Activated CD4-positive, alpha-beta T cell treated with anti-CD3 and anti-CD28 coated beads, Interleukin-2, amount 10 ng/mL, durations not matched to agents 7 days and 5 days (primary cell): ENCODE data around the gene KCNA3. TPM values are rescaled to one million over a fixed set of nuclear protein-coding genes. Genes with fewer than 3 reads are reported as not detected.
A peak's percentile ranks its signal among the peaks of the same experiment; 100 is the strongest.

ENCODE experiments used
- CTCF ChIA-PET: fragments of 350-600 bp; sonication (Branson Sonifier 250); formaldehyde crosslinking; loops from one replicate; lab custom pipeline; 2021; ENCODE audit warnings: antibody characterized with exemption; lab: Charles Lee
- POLR2A ChIA-PET: fragments of 350-600 bp; sonication (Branson Sonifier 250); formaldehyde crosslinking; loops from one replicate; lab custom pipeline; 2021; ENCODE audit warnings: antibody characterized with exemption; lab: Charles Lee
- DNase-seq: peaks from one replicate; pipeline ENCODE4 v3.0.0-alpha.2; 2020
- H3K27ac Mint-ChIP-seq: one replicate; pipeline ENCODE4 v1.8.0; 2021; ENCODE audit warnings: mild to moderate bottlenecking, moderate library complexity, mixed read lengths
- H3K27me3 Mint-ChIP-seq: one replicate; pipeline ENCODE4 v1.8.0; 2021; ENCODE audit warnings: mixed read lengths
- H3K36me3 Mint-ChIP-seq: one replicate; pipeline ENCODE4 v1.8.0; 2021; ENCODE audit warnings: low read depth, mixed read lengths
- H3K4me1 Mint-ChIP-seq: one replicate; pipeline ENCODE4 v1.8.0; 2021; ENCODE audit warnings: mixed read lengths
- H3K4me3 Mint-ChIP-seq: one replicate; pipeline ENCODE4 v1.8.0; 2021; ENCODE audit warnings: mild to moderate bottlenecking, moderate library complexity, mixed read lengths
- H3K9me3 Mint-ChIP-seq: one replicate; pipeline ENCODE4 v1.8.0; 2021; ENCODE audit warnings: mixed read lengths
- total RNA-seq, 2 experiments: library from RNA; stranded (reverse); gene quantifications; one replicate each; pipeline ENCODE4 v1.2.3, GENCODE V29; 2021

The KCNA3 gene
- total RNA-seq, 2 experiments from 2014 or later: 67.0 to 73.3 TPM

- Mint-ChIP-seq H3K4me3 (no peak overlapping the region), H3K4me1 (peaks cover 3% of the 10 kb centered on the region), H3K36me3 (no peaks in the 10 kb centered on the region), H3K27me3 (peaks cover 2% of the 10 kb centered on the region), H3K9me3 (no peaks in the 10 kb centered on the region), H3K27ac (no peak overlapping the region)
- POLR2A ChIA-PET: no interaction called here
- CTCF ChIA-PET: interaction anchor here (0.7 kb wide), 1 partner anchor 28 kb away, joined by 3 read pairs; no protein-coding TSS in a partner anchor
- no peak for DNase-seq
These were observed 22.9 kb upstream of the KCNA3 start for GRCh38 chr1:110697606-110698005.

- ChIA-PET CTCF (no interaction called here), POLR2A (no interaction called here)
- no peaks in the 10 kb centered on the region for H3K36me3 Mint-ChIP-seq
- no peaks in the 10 kb centered on the region for H3K9me3 Mint-ChIP-seq
- H3K27me3 Mint-ChIP-seq: peaks cover 2% of the 10 kb centered on the region
- no peak for DNase-seq
- no peak overlapping the region for H3K4me3 Mint-ChIP-seq
- H3K4me1 Mint-ChIP-seq: peaks cover 3% of the 10 kb centered on the region
- H3K27ac Mint-ChIP-seq: no peak overlapping the region
These were observed 22.1 kb upstream of the KCNA3 start for GRCh38 chr1:110696818-110697217.

GRCh38 chr1:110690709-110691365 is 16.1 kb upstream of the KCNA3 start:
- Mint-ChIP-seq H3K27me3 (peaks cover 7% of the 10 kb centered on the region), H3K4me3 (no peak overlapping the region), H3K27ac (no peak overlapping the region), H3K36me3 (no peaks in the 10 kb centered on the region), H3K9me3 (no peaks in the 10 kb centered on the region), H3K4me1 (peaks cover 3% of the 10 kb centered on the region)
- no peak for DNase-seq
- ChIA-PET POLR2A (no interaction called here), CTCF (no interaction called here)

DNA sequence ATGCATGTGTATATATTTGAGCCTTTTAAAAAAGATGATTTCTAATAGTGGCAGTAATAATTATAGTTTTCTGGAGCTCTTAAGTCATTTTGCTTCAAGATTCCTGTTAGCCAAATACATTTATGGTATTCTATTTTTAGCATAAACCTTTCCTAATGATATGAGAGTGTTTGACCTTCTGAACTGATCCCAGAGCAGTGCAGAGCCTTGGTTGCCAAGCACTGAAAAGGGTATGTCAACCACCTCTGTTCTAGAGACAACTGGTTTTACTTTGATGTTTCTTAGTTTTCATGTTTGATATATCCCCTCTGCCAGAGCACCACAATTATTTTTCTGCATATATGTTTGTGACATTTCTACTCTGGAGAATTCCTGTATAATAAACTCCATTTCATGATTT is 15.1 kb upstream of the KCNA3 start:
- no peak overlapping the region for H3K27ac Mint-ChIP-seq
- H3K4me1 Mint-ChIP-seq: peaks cover 4% of the 10 kb centered on the region
- H3K36me3 Mint-ChIP-seq: no peaks in the 10 kb centered on the region
- CTCF ChIA-PET: no interaction called here
- DNase-seq: no peak
- H3K9me3 Mint-ChIP-seq: no peaks in the 10 kb centered on the region
- H3K4me3 Mint-ChIP-seq: no peak overlapping the region
- POLR2A ChIA-PET: no interaction called here
- H3K27me3 Mint-ChIP-seq: peaks cover 7% of the 10 kb centered on the region

DNA sequence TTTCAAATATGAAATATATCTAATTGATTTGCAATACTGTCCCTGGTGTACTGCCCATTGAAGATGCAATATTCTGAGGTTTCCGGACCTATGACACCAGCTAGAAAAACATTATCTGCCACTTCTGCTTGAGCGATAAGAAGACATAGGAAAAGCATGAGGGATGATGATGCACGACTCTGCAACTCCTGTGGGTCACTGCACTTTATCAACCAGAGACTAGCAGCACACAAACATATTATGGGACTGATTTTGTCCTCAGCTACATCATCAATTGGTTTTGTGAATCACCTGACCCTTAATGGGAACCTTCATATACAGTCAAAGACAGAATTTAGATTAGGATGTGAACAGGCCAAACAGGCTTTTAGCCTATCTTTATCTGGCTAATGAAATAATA is 13.8 kb upstream of the KCNA3 start:
- H3K9me3 Mint-ChIP-seq: no peaks in the 10 kb centered on the region
- DNase-seq: no peak
- H3K27ac Mint-ChIP-seq: no peak overlapping the region
- H3K4me3 Mint-ChIP-seq: no peak overlapping the region
- ChIA-PET CTCF (no interaction called here), POLR2A (no interaction called here)
- H3K27me3 Mint-ChIP-seq: peaks cover 7% of the 10 kb centered on the region
- peaks cover 4% of the 10 kb centered on the region for H3K4me1 Mint-ChIP-seq
- no peaks in the 10 kb centered on the region for H3K36me3 Mint-ChIP-seq

- H3K4me3 Mint-ChIP-seq: no peak overlapping the region
- H3K4me1 Mint-ChIP-seq: peaks cover 4% of the 10 kb centered on the region
- no peak for DNase-seq
- peaks cover 4% of the 10 kb centered on the region for H3K27me3 Mint-ChIP-seq
- CTCF ChIA-PET: no interaction called here
- no peaks in the 10 kb centered on the region for H3K36me3 Mint-ChIP-seq
- no peaks in the 10 kb centered on the region for H3K9me3 Mint-ChIP-seq
- POLR2A ChIA-PET: no interaction called here
- no peak overlapping the region for H3K27ac Mint-ChIP-seq
These were observed 12.5 kb upstream of the KCNA3 start for GRCh38 chr1:110687250-110687649.

- CTCF ChIA-PET: interaction anchor here (1.2 kb wide), 1 partner anchor 29 kb away, joined by 3 read pairs; no protein-coding TSS in a partner anchor
- Mint-ChIP-seq H3K27ac (no peak overlapping the region), H3K27me3 (peaks cover 4% of the 10 kb centered on the region), H3K4me1 (peaks cover 4% of the 10 kb centered on the region), H3K4me3 (no peak overlapping the region), H3K9me3 (no peaks in the 10 kb centered on the region), H3K36me3 (no peaks in the 10 kb centered on the region)
- peak; percentile 14 for DNase-seq
- POLR2A ChIA-PET: no interaction called here
These were observed 11.4 kb upstream of the KCNA3 start for GRCh38 chr1:110686188-110686587.

DNA sequence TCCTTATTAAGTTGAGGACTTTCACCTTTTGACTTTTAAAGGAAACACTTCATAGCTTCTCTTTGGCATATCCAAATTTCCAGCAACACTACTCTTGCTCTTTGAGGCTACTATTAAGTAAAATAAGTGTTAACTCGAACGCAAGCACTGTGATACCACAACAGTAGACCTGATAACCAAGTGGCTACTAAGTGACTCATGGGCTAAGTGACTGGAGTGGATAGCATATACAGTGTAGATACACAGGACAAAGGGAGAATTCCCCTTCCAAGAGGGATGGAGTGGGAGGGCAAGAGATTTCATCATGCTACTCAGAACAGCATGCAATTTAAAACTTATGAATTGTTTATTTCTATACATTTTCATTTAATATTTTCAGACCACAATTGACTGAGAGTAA is 9.8 kb upstream of the KCNA3 start:
- no peak for DNase-seq
- ChIA-PET CTCF (no interaction called here), POLR2A (no interaction called here)
- Mint-ChIP-seq H3K27me3 (no peaks in the 10 kb centered on the region), H3K36me3 (peaks cover 7% of the 10 kb centered on the region), H3K4me3 (no peak overlapping the region), H3K9me3 (no peaks in the 10 kb centered on the region), H3K27ac (no peak overlapping the region), H3K4me1 (peaks cover 8% of the 10 kb centered on the region)

- no peak for DNase-seq
- no peak overlapping the region for H3K27ac Mint-ChIP-seq
- peaks cover 9% of the 10 kb centered on the region for H3K4me1 Mint-ChIP-seq
- H3K9me3 Mint-ChIP-seq: no peaks in the 10 kb centered on the region
- CTCF ChIA-PET: interaction anchor here (0.8 to 1.4 kb wide), 4 partner anchors 9 to 100 kb away, joined by 3 to 4 read pairs (median 3); partner anchors contain the start of gene KCNA3
- H3K27me3 Mint-ChIP-seq: no peaks in the 10 kb centered on the region
- H3K4me3 Mint-ChIP-seq: no peak overlapping the region
- H3K36me3 Mint-ChIP-seq: peaks cover 15% of the 10 kb centered on the region
- POLR2A ChIA-PET: no interaction called here
These were observed 8.2 kb upstream of the KCNA3 start for GRCh38 chr1:110682898-110683297.

DNA sequence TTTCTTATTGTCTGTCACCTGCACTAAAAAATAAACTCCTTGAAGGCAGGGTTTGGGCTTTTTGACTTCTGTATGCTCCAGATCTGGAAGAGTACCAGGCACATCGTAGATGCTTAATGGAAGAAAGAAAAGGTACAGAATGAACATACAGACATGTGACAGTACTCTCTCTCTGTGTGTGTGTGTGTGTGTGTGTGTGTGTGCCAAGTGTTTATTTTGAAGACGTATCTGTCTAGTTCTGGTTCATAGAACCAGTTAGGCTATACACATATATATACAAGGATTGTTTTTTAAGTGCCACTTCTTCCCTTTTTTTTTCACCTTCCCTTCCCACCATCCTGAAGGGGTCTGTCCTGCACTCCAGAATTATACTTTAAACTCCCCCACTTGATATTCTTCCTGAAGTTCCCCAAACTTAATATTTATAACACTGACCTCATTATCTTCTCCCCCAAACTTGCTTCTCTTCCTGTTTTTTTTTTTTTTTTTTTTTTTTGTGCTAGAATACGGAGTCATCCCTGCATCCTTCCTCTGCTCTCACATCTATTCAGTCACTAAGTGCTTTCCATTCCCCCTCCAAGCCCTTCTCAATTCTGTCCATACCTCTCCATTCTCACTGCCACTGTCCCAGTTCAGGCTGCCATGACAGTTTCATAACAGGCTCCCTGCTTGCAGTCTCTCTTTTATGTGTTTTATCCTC is 5.4 kb upstream of the KCNA3 start:
- Mint-ChIP-seq H3K4me3 (no peak overlapping the region), H3K36me3 (peaks cover 15% of the 10 kb centered on the region), H3K27ac (no peak overlapping the region), H3K9me3 (no peaks in the 10 kb centered on the region), H3K4me1 (peaks cover 20% of the 10 kb centered on the region), H3K27me3 (no peaks in the 10 kb centered on the region)
- DNase-seq: no peak
- ChIA-PET CTCF (interaction anchor here (1.2 to 1.5 kb wide), 3 partner anchors 13 to 61 kb away, joined by 3 to 5 read pairs (median 3); no protein-coding TSS in a partner anchor), POLR2A (no interaction called here)

GRCh38 chr1:110677526-110677925 is 2.8 kb upstream of the KCNA3 start:
- Mint-ChIP-seq H3K4me1 (peaks cover 20% of the 10 kb centered on the region), H3K27ac (no peak overlapping the region), H3K9me3 (no peaks in the 10 kb centered on the region), H3K36me3 (peaks cover 32% of the 10 kb centered on the region), H3K4me3 (no peak overlapping the region), H3K27me3 (no peaks in the 10 kb centered on the region)
- DNase-seq: no peak
- ChIA-PET CTCF (interaction anchor here (0.9 to 1.6 kb wide), 4 partner anchors 9 to 157 kb away, joined by 3 to 5 read pairs (median 4); no protein-coding TSS in a partner anchor), POLR2A (no interaction called here)

DNA sequence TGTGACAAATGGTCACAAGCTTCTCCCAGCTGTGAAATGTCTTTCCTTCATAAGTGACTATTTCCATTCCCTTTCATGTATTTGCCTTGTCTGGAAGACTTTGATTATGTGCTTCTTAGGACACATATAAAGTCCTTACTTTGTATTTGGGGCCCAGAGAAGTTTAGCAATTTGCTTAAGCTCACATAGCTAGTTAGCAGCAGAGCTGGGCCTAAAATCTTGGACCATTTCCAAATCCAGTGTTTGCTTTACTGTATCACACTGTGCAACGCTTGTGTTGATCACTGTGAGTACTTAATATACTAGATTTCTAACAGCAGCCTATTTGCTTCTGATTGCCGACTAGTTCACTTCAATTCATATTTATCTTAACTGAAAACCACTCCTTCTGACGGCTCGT is 2.2 kb upstream of the KCNA3 start:
- Mint-ChIP-seq H3K4me3 (no peak overlapping the region), H3K4me1 (peaks cover 22% of the 10 kb centered on the region), H3K36me3 (peaks cover 37% of the 10 kb centered on the region), H3K9me3 (no peaks in the 10 kb centered on the region), H3K27ac (no peak overlapping the region), H3K27me3 (no peaks in the 10 kb centered on the region)
- no peak for DNase-seq
- POLR2A ChIA-PET: no interaction called here
- CTCF ChIA-PET: interaction anchor here (0.9 to 2.6 kb wide), 7 partner anchors 8 to 156 kb away, joined by 3 to 9 read pairs (median 4); no protein-coding TSS in a partner anchor
